H1 (cell line): ENCODE measurements around the gene CLCA1. TPM values are rescaled to one million over a fixed set of nuclear protein-coding genes. Genes with fewer than 3 reads are reported as not detected.

Experiments used
- CTCF ChIA-PET: fragments of 300-600 bp; sonication (Branson Sonifier 250); formaldehyde crosslinking; loops from one replicate; lab custom pipeline; 2021; ENCODE audit not compliant: partially characterized antibody; lab: Charles Lee
- POLR2A ChIA-PET: fragments of 300-600 bp; sonication (Branson Sonifier 250); formaldehyde crosslinking; loops from one replicate; lab custom pipeline; 2021; ENCODE audit warnings: inconsistent platforms; ENCODE audit not compliant: partially characterized antibody; lab: Charles Lee
- DNase-seq, 2 experiments: peaks; one replicate each; pipeline versions ENCODE4 v3.0.0 to v3.0.0-alpha.2; 2010 to 2022; ENCODE audit warnings: low spot score in 2 of 2, low read depth in 1 of 2, mixed read lengths in 1 of 2
- FAIRE-seq: peaks from 2 replicates; lab custom pipeline; 2011; peaks lifted over from hg19 to GRCh38; lab: Jason Lieb, UNC
- H2AFZ ChIP-seq: 2 replicates; pipeline ENCODE4 v1.8.1; 2012; ENCODE audit warnings: low read length, inconsistent platforms
- H2AK5ac ChIP-seq: 2 replicates; pipeline ENCODE4 v1.6.1; 2013; ENCODE audit warnings: low read depth, low read length
- H2BK120ac ChIP-seq: replicated peaks from 2 replicates; pipeline ENCODE3; 2013; ENCODE audit warnings: low read depth, low read length, inconsistent platforms
- H2BK12ac ChIP-seq: 2 replicates; pipeline ENCODE4 v1.6.1; 2013; ENCODE audit warnings: low read depth, low read length
- H2BK15ac ChIP-seq: 2 replicates; pipeline ENCODE4 v1.6.1; 2013; ENCODE audit warnings: low read length
- H2BK20ac ChIP-seq: 2 replicates; pipeline ENCODE4 v1.6.1; 2013; ENCODE audit warnings: low read length
- H2BK5ac ChIP-seq: 2 replicates; pipeline ENCODE4 v1.6.1; 2013; ENCODE audit warnings: low read depth, low read length
- H3K14ac ChIP-seq: 2 replicates; pipeline ENCODE4 v1.6.1; 2013; ENCODE audit warnings: inconsistent platforms; ENCODE audit not compliant: insufficient read length
- H3K18ac ChIP-seq: 2 replicates; pipeline ENCODE4 v1.6.1; 2013; ENCODE audit warnings: low read length; ENCODE audit errors: extremely low read depth
- H3K23ac ChIP-seq: 2 replicates; pipeline ENCODE4 v1.6.1; 2013; ENCODE audit warnings: inconsistent platforms; ENCODE audit not compliant: insufficient read length
- H3K23me2 ChIP-seq: 2 replicates; pipeline ENCODE4 v1.6.1; 2013; ENCODE audit warnings: low read depth, low read length
- H3K27ac ChIP-seq: 2 replicates; pipeline ENCODE4 v1.6.1; 2011; ENCODE audit warnings: low read depth, low read length, inconsistent platforms
- H3K27me3 ChIP-seq, 4 experiments: replicated peaks in 1 of 4; 1 replicate in 1 of 4; 2 replicates in 3 of 4; pipeline versions ENCODE4 v1.6.1 to v1.8.1; 2011 to 2013; ENCODE audit warnings: low read length in 3 of 4, mild to moderate bottlenecking in 3 of 4, inconsistent platforms in 2 of 4, mixed read lengths in 2 of 4, moderate library complexity in 1 of 4; ENCODE audit not compliant: control insufficient read depth in 3 of 4, insufficient read depth in 3 of 4; ENCODE audit errors: extremely low read depth in 1 of 4
- H3K36me3 ChIP-seq, 4 experiments: 2 replicates each; pipeline versions ENCODE4 v1.6.1 to v1.8.1; 2011 to 2013; ENCODE audit warnings: mild to moderate bottlenecking in 4 of 4, low read length in 3 of 4, moderate library complexity in 2 of 4, control low read depth in 1 of 4, inconsistent platforms in 1 of 4; ENCODE audit not compliant: insufficient read depth in 4 of 4, control insufficient read depth in 2 of 4
- H3K4ac ChIP-seq: replicated peaks from 2 replicates; pipeline ENCODE3; 2013; ENCODE audit warnings: low read length, low read depth, mixed read lengths, inconsistent platforms; ENCODE audit not compliant: insufficient read length
- H3K4me1 ChIP-seq, 4 experiments: replicated peaks in 1 of 4; 1 replicate in 1 of 4; 2 replicates in 3 of 4; pipeline versions ENCODE4 v1.6.1 to v1.8.1; 2011 to 2013; ENCODE audit warnings: low read length in 3 of 4, inconsistent platforms in 2 of 4, mixed read lengths in 1 of 4; ENCODE audit not compliant: insufficient read depth in 4 of 4, control insufficient read depth in 3 of 4
- H3K4me2 ChIP-seq, 2 experiments: 2 replicates each; pipeline versions ENCODE4 v1.6.1 to v1.8.1; 2011 to 2013; ENCODE audit warnings: low read depth in 2 of 2, low read length in 2 of 2, control low read depth in 1 of 2, inconsistent platforms in 1 of 2, mild to moderate bottlenecking in 1 of 2; ENCODE audit not compliant: insufficient read depth in 1 of 2
- H3K4me3 ChIP-seq, 4 experiments: fragments of 200-600, 300-600 bp in 1 of 4; sonication (generic), shearing (Covaris generic), sonication (Bioruptor Twin) in 1 of 4; 2 replicates each; pipeline versions ENCODE4 v1.5.1 to v1.8.1; 2011 to 2016; ENCODE audit warnings: low read length in 4 of 4, low read depth in 3 of 4, control low read depth in 2 of 4, inconsistent platforms in 2 of 4, mild to moderate bottlenecking in 2 of 4, mixed read lengths in 1 of 4, moderate library complexity in 1 of 4; ENCODE audit not compliant: insufficient read depth in 2 of 4; ENCODE audit errors: extremely low read depth in 1 of 4
- H3K56ac ChIP-seq: replicated peaks from 2 replicates; pipeline ENCODE3; 2013; ENCODE audit warnings: low read depth, mild to moderate bottlenecking, mixed read lengths, low read length, inconsistent platforms; ENCODE audit not compliant: insufficient read length
- H3K79me1 ChIP-seq: 2 replicates; pipeline ENCODE4 v1.6.1; 2013; ENCODE audit warnings: low read depth, low read length, control low read depth
- H3K79me2 ChIP-seq, 2 experiments: 2 replicates each; pipeline versions ENCODE4 v1.6.1 to v1.8.1; 2012 to 2013; ENCODE audit warnings: low read length in 2 of 2, mild to moderate bottlenecking in 2 of 2, inconsistent platforms in 1 of 2; ENCODE audit not compliant: insufficient read depth in 2 of 2, control insufficient read depth in 1 of 2
- H3K9ac ChIP-seq, 4 experiments: replicated peaks in 1 of 4; 1 replicate in 1 of 4; 2 replicates in 3 of 4; pipeline versions ENCODE4 v1.6.1 to v1.8.1; 2011 to 2013; ENCODE audit warnings: low read depth in 3 of 4, low read length in 3 of 4, control low read depth in 2 of 4, mild to moderate bottlenecking in 2 of 4, moderate library complexity in 2 of 4, inconsistent platforms in 1 of 4; ENCODE audit errors: extremely low read depth in 1 of 4
- H3K9me3 ChIP-seq, 2 experiments: 2 replicates each; pipeline versions ENCODE4 v1.6.1 to v1.8.1; 2012 to 2013; ENCODE audit warnings: mild to moderate bottlenecking in 2 of 2, moderate library complexity in 2 of 2, control low read depth in 1 of 2, inconsistent platforms in 1 of 2, low read depth in 1 of 2, low read length in 1 of 2, mixed read lengths in 1 of 2; ENCODE audit not compliant: insufficient read depth in 2 of 2
- H4K20me1 ChIP-seq, 2 experiments: replicated peaks in 1 of 2; 2 replicates each; pipeline versions ENCODE3 to v1.8.1; 2011 to 2013; ENCODE audit warnings: inconsistent platforms in 2 of 2, low read length in 2 of 2, mild to moderate bottlenecking in 1 of 2; ENCODE audit not compliant: insufficient read depth in 2 of 2, control insufficient read depth in 1 of 2
- H4K5ac ChIP-seq: 2 replicates; pipeline ENCODE4 v1.6.1; 2013; ENCODE audit warnings: low read length, low read depth, mixed read lengths, inconsistent platforms; ENCODE audit not compliant: insufficient read length
- H4K8ac ChIP-seq: 2 replicates; pipeline ENCODE4 v1.8.0; 2013; ENCODE audit warnings: mild to moderate bottlenecking, moderate library complexity, low read length, inconsistent platforms; ENCODE audit not compliant: insufficient read depth; ENCODE audit errors: extremely low read depth
- H4K91ac ChIP-seq: replicated peaks from 2 replicates; pipeline ENCODE3; 2013; ENCODE audit warnings: low read length, mixed read lengths, inconsistent platforms; ENCODE audit not compliant: insufficient read length
- BCL11A ChIP-seq, 2 experiments: IDR thresholded peaks; one replicate each; pipeline ENCODE4 v1.6.1; 2011; ENCODE audit warnings: low read depth in 2 of 2, low read length in 2 of 2, mild to moderate bottlenecking in 2 of 2
- CHD1 ChIP-seq: IDR thresholded peaks from 2 replicates; pipeline ENCODE4 v1.6.1; 2012; ENCODE audit warnings: low read depth, low read length, improper control_type of control experiment
- CREB1 ChIP-seq: IDR thresholded peaks from 2 replicates; pipeline ENCODE4 v1.6.1; 2012; ENCODE audit warnings: inconsistent platforms
- CTBP2 ChIP-seq: IDR thresholded peaks from 2 replicates; pipeline ENCODE4 v1.7.0; 2011; ENCODE audit warnings: borderline replicate concordance, mild to moderate bottlenecking, moderate library complexity, mixed read lengths, low read length; ENCODE audit not compliant: insufficient read depth, insufficient read length
- EGR1 ChIP-seq: IDR thresholded peaks from 2 replicates; pipeline ENCODE4 v1.6.1; 2011; ENCODE audit warnings: low read depth, low read length, borderline replicate concordance
- RFX5 ChIP-seq: IDR thresholded peaks from 2 replicates; pipeline ENCODE4 v1.6.1; 2011; ENCODE audit warnings: low read depth, low read length, improper control_type of control experiment, borderline replicate concordance
- SIX5 ChIP-seq: IDR thresholded peaks from 2 replicates; pipeline ENCODE4 v1.6.1; 2011; ENCODE audit warnings: mild to moderate bottlenecking, low read depth, low read length
- TAF1 ChIP-seq: IDR thresholded peaks from 2 replicates; pipeline ENCODE4 v1.6.1; 2011; ENCODE audit warnings: mild to moderate bottlenecking, low read depth, low read length
- WGBS, 2 experiments: shearing (Covaris generic) in 1 of 2; methylation state at CpG; one replicate each; pipeline versions ENCODE4 v1.1.6 to v1.1.7; 2013 to 2015; ENCODE audit warnings: low lambda C conversion rate in 2 of 2, mixed read lengths in 2 of 2, inconsistent platforms in 1 of 2, low coverage in 1 of 2, missing lambda C conversion rate in 1 of 2; ENCODE audit not compliant: insufficient replicate concordance in 2 of 2, insufficient coverage in 1 of 2, insufficient read length in 1 of 2; ENCODE audit errors: extremely low coverage in 1 of 2, missing lambda C conversion rate in 1 of 2; 5-methylcytosine and 5-hydroxymethylcytosine counted together
- polyA plus RNA-seq, 7 experiments: library from polyadenylated mRNA; depleted of rRNA in 3 of 7; stranded (reverse) in 5 of 7; unstranded in 2 of 7; fragments of >200 nt in 5 of 7; fragments of 200-250 nt in 2 of 7; gene quantifications; 1 replicate in 5 of 7; 2 replicates in 1 of 7; 4 replicates in 1 of 7; pipeline versions ENCODE4 v1.2.1 to v1.2.3, GENCODE V29; 2011 to 2013; ENCODE audit warnings: missing spikeins in 2 of 7, mixed read lengths in 2 of 7
- total RNA-seq: library from RNA; stranded (reverse); fragmentation: NEBNext Ultra II Directional; extraction: Animal tissue kit (Norgen Biotek cat#: 25700); gene quantifications from 2 replicates; pipeline ENCODE4 v1.2.1, GENCODE V29; 2021

Gene CLCA1
- total and polyA plus RNA-seq, 2 of the 8 experiments (the other 6 are each of a cell fraction or from before 2014, with no cell fraction given) = not detected

GRCh38 chr1:86429122-86429725 lies 39.5 kb upstream of the CLCA1 start:
- no peaks in the 10 kb centered on the region for H3K36me3 ChIP-seq
- H2BK15ac ChIP-seq = no peak overlapping the region
- H3K4me2 ChIP-seq = no peak overlapping the region
- no peak overlapping the region for H2AFZ ChIP-seq
- H3K18ac ChIP-seq = no peak overlapping the region
- H4K91ac ChIP-seq = no peak overlapping the region
- no peak overlapping the region for H2BK12ac ChIP-seq
- no peaks in the 10 kb centered on the region for H3K79me2 ChIP-seq
- H3K27me3 ChIP-seq = no peaks in the 10 kb centered on the region
- H3K14ac ChIP-seq = no peak overlapping the region
- H2BK20ac ChIP-seq = no peak overlapping the region
- H4K20me1 ChIP-seq = no peaks in the 10 kb centered on the region
- DNase-seq (no peak), FAIRE-seq (no peak)
- H3K4me3 ChIP-seq = no peak overlapping the region
- H3K4me1 ChIP-seq = no peaks in the 10 kb centered on the region
- H3K23me2 ChIP-seq = peaks cover 3% of the 10 kb centered on the region; the same call in 1 of the 2 replicates
- H3K9me3 ChIP-seq = no peaks in the 10 kb centered on the region
- H3K23ac ChIP-seq = no peak overlapping the region
- H3K79me1 ChIP-seq = no peaks in the 10 kb centered on the region
- no peak overlapping the region for H3K9ac ChIP-seq
- no peak overlapping the region for H3K4ac ChIP-seq
- CTCF ChIA-PET = interaction anchor here (0.6 to 2.4 kb wide), 4 partner anchors 13 to 1901 kb away, joined by 3 to 7 read pairs (median 5); no protein-coding TSS in a partner anchor
- H4K5ac ChIP-seq = no peak overlapping the region
- POLR2A ChIA-PET = no interaction called here
- no peak overlapping the region for H2BK120ac ChIP-seq
- no peak overlapping the region for H2BK5ac ChIP-seq
- WGBS, 2 experiments = 88% methylated on average over 7 of the region's 7 CpGs; no CpG with 5 or more reads in 1 of the 2 experiments
- H4K8ac ChIP-seq = no peak overlapping the region
- H2AK5ac ChIP-seq = no peak overlapping the region
- H3K56ac ChIP-seq = no peak overlapping the region
- no peak overlapping the region for H3K27ac ChIP-seq
- no peak for TF ChIP-seq BCL11A (IDR thresholded peaks at IDR 0.05; ENCODE audit: low read depth in 2 of 2, low read length in 2 of 2)
- no peak for TF ChIP-seq CHD1
- no peak for TF ChIP-seq TAF1
- TF ChIP-seq RFX5 = no peak
- no peak for TF ChIP-seq CREB1
- TF ChIP-seq SIX5 = no peak
- TF ChIP-seq CTBP2 = no peak
- no peak for TF ChIP-seq EGR1
